IPS-18a (cell line): Measurements from ENCODE around the gene OPCML.

Experiments used
- H3K27ac ChIP-seq: one replicate; pipeline ENCODE4 v1.5.1; 2013; ENCODE audit warnings: low read length
- H3K27me3 ChIP-seq: one replicate; pipeline ENCODE4 v1.6.1; 2013; ENCODE audit warnings: mild to moderate bottlenecking, low read length; ENCODE audit not compliant: control insufficient read depth, insufficient read depth
- H3K36me3 ChIP-seq: one replicate; pipeline ENCODE4 v1.6.1; 2013; ENCODE audit warnings: low read depth, low read length; ENCODE audit not compliant: control insufficient read depth
- H3K4me1 ChIP-seq: one replicate; pipeline ENCODE4 v1.6.1; 2013; ENCODE audit warnings: low read depth, low read length; ENCODE audit not compliant: control insufficient read depth
- H3K4me3 ChIP-seq: one replicate; pipeline ENCODE4 v1.5.1; 2013; ENCODE audit warnings: low read length
- H3K9ac ChIP-seq: one replicate; pipeline ENCODE4 v1.6.1; 2013; ENCODE audit warnings: mild to moderate bottlenecking, low read length, moderate library complexity
- H3K9me3 ChIP-seq: one replicate; pipeline ENCODE4 v1.6.1; 2013; ENCODE audit warnings: low read depth, low read length; ENCODE audit not compliant: control insufficient read depth

Gene OPCML

DNA sequence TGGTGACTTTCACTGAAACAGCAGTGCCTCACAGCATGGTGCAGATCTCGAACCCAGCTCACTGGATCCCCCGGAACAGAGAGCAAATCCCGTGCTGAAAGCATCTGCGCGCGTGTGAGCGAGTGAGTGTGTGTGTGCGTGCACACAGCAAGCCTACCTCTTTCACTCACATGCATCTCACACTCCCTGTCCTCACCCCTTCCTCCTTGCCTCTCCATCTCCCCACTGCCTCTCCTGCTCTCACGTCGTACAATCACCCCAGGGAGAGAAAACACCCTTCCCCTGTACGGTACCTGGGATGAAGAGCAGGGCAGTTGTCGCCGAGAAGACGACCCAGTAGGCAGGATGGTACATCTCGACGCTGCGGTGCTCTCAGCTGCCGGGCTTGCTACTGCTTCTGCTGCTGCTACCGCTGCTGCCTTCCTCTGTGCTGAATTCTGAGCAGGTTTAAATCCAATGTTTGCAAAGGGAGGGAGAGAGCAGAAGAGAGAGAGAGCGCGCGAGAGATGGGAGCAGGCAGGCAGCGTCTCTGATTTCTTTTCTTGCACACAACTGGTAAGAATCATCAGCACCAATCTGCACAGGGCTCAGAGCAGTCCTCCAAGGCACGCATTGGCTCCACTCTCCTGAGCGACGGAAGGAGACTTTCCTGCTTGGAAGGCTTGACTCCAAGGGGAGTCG, at the start of gene OPCML:
Gene OPCML (minus strand): TSS at position 531 of the 681 bp plus-strand sequence.
- H3K36me3 ChIP-seq = no peaks in the 10 kb centered on the region

GRCh38 chr11:133581091-133581490, 48.8 kb upstream of the OPCML start:
- no peak overlapping the region for H3K27ac ChIP-seq
- H3K4me1 ChIP-seq = peaks cover 8% of the 10 kb centered on the region
- H3K27me3 ChIP-seq = no peaks in the 10 kb centered on the region
- H3K4me3 ChIP-seq = no peak overlapping the region
- no peaks in the 10 kb centered on the region for H3K9me3 ChIP-seq
- no peaks in the 10 kb centered on the region for H3K36me3 ChIP-seq
- H3K9ac ChIP-seq = no peak overlapping the region

More for the DNA sequence above, at the start of gene OPCML:
- Histone ChIP-seq H3K4me1 (peaks cover 44% of the 10 kb centered on the region), H3K27me3 (peaks cover 47% of the 10 kb centered on the region), H3K9ac (no peak within 1 kb of the TSS), H3K27ac (no peak within 1 kb of the TSS), H3K4me3 (peak within 1 kb of the TSS; percentile 55), H3K9me3 (no peaks in the 10 kb centered on the region)

GRCh38 chr11:133579165-133580031, 47.1 kb upstream of the OPCML start:
- Histone ChIP-seq H3K4me1 (peaks cover 8% of the 10 kb centered on the region), H3K27ac (no peak overlapping the region), H3K9ac (no peak overlapping the region)

GRCh38 chr11:133577403-133577802, 45.1 kb upstream of the OPCML start:
- Histone ChIP-seq H3K36me3 (no peaks in the 10 kb centered on the region), H3K27me3 (no peaks in the 10 kb centered on the region), H3K9me3 (no peaks in the 10 kb centered on the region), H3K4me3 (no peak overlapping the region), H3K9ac (no peak overlapping the region), H3K27ac (no peak overlapping the region), H3K4me1 (peaks cover 8% of the 10 kb centered on the region)

More at GRCh38 chr11:133579165-133580031, 47.1 kb upstream of the OPCML start:
- Histone ChIP-seq H3K36me3 (no peaks in the 10 kb centered on the region), H3K9me3 (no peaks in the 10 kb centered on the region), H3K4me3 (no peak overlapping the region), H3K27me3 (no peaks in the 10 kb centered on the region)

DNA sequence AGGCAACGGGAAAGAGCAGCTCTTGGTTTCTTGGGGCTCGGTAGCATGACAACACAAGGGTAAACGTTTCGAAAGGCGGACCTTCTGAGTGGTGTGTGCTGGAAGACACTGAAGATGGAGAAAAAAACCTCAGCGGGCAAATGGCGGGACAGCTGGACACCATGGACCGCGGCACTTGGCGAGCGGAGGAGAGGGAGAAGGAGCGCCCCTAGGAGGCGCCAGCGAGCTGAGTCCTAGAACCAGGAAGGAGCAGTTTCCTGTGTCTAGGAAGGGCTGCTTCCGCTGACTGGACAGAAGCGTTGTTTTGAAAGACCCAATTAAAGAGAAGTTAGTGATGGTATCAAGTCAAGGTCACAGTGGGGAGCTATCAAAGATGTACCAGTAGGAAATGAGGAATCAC, 44.0 kb upstream of the OPCML start:
- H3K36me3 ChIP-seq = no peaks in the 10 kb centered on the region
- no peaks in the 10 kb centered on the region for H3K9me3 ChIP-seq
- H3K9ac ChIP-seq = no peak overlapping the region
- no peak overlapping the region for H3K4me3 ChIP-seq
- H3K27ac ChIP-seq = no peak overlapping the region
- H3K27me3 ChIP-seq = no peaks in the 10 kb centered on the region
- peaks cover 8% of the 10 kb centered on the region for H3K4me1 ChIP-seq

DNA sequence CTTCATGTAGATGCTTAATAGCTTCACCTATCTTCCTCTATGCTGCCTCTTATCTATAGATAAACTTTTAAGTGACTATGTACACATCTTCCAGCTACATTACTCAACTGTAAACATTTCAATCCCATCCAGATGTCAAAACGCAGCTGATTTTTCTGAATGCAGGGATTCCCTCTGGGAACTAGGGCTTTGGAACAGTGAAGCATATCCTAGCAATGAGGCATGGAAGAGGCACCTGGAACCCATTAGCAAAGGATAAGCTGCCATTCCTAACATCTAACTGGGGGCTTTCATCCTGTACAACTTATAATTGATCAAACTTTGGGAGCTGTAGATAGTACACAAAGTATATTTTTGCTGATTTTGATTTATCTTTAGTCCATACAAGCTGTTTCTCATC, 40.8 kb upstream of the OPCML start:
- H3K9ac ChIP-seq = no peak overlapping the region
- H3K4me1 ChIP-seq = no peaks in the 10 kb centered on the region

DNA sequence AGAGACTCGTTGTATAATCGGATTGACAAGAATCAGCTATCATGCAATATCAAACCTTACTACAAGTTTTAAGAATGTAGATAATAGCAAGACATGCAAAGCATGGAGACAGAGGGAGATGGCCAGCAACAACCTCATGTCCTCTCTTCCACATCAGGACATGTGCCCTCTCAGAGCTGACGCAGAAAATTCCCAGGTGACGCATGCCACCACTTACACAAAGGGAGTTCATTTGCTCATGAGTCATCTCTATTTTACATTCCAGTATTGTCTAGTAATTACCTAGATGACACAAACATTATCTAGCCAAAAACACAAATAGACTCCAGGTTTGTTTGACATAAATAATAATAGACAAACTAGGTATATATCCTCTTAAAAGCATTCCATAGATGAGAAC, 38.1 kb upstream of the OPCML start:
- Histone ChIP-seq H3K27ac (no peak overlapping the region), H3K9me3 (no peaks in the 10 kb centered on the region), H3K27me3 (no peaks in the 10 kb centered on the region), H3K4me3 (no peak overlapping the region), H3K36me3 (no peaks in the 10 kb centered on the region), H3K9ac (no peak overlapping the region), H3K4me1 (no peaks in the 10 kb centered on the region)

More for the DNA sequence above, 40.8 kb upstream of the OPCML start:
- H3K4me3 ChIP-seq = no peak overlapping the region
- H3K27ac ChIP-seq = no peak overlapping the region
- H3K27me3 ChIP-seq = no peaks in the 10 kb centered on the region
- no peaks in the 10 kb centered on the region for H3K36me3 ChIP-seq
- H3K9me3 ChIP-seq = no peaks in the 10 kb centered on the region

- H3K4me1 ChIP-seq = no peaks in the 10 kb centered on the region
- no peaks in the 10 kb centered on the region for H3K36me3 ChIP-seq
- H3K9ac ChIP-seq = no peak overlapping the region
- H3K27ac ChIP-seq = no peak overlapping the region
- no peak overlapping the region for H3K4me3 ChIP-seq
- H3K9me3 ChIP-seq = no peaks in the 10 kb centered on the region
- H3K27me3 ChIP-seq = no peaks in the 10 kb centered on the region
Measured at GRCh38 chr11:133563505-133564025, 31.3 kb upstream of the OPCML start.

DNA sequence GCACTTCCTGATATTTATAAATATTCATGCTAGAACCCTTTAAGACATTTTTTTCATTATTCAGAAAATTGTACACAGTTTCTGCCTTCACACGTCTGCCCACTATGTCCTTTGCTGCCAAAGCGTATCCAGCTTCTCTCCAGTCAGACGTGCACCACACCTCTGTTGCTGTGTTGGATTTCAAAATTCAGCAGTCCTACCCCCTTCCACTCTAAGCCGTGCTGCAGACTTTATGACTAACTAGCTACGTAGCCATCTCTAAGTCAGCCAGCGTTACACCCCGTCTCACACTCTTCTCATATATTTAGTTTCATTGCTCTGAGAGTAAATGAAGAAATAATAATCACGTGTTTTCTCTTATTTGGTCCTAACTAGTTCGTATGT, 28.2 kb upstream of the OPCML start:
- Histone ChIP-seq H3K36me3 (no peaks in the 10 kb centered on the region), H3K27ac (no peak overlapping the region), H3K27me3 (no peaks in the 10 kb centered on the region), H3K9ac (no peak overlapping the region), H3K9me3 (no peaks in the 10 kb centered on the region), H3K4me3 (no peak overlapping the region), H3K4me1 (no peaks in the 10 kb centered on the region)

DNA sequence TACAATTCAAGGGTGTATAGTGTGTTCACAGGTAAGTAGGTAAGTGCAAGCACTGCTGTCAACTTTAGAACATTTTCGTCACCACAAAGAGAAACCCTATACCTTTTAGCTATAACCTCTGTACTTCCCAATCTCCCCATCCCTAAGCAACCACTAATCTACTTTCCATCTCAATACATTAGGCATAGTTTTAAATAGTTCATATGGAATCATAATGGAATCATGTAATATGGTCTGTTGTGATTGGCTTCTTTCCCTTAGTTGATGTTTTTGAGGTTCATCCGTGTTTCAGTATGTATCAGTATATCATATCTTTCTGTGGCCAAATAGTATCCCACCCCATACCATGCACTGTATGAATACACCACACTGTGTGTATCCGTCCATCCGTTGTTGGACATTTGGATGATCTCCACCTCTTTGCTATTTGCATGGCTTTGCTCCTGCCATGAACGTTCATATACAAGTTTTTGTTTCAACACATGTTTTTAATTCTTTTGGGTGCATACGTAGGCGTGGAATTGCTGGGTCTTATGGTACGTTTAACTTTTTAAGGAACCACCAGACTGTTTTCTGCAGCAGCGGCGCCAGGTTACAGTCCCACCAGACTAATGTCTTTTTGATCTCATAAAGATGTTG, 27.7 kb upstream of the OPCML start:
- Histone ChIP-seq H3K27ac (no peak overlapping the region), H3K27me3 (no peaks in the 10 kb centered on the region), H3K9me3 (no peaks in the 10 kb centered on the region), H3K9ac (no peak overlapping the region), H3K4me1 (no peaks in the 10 kb centered on the region), H3K36me3 (no peaks in the 10 kb centered on the region), H3K4me3 (no peak overlapping the region)

DNA sequence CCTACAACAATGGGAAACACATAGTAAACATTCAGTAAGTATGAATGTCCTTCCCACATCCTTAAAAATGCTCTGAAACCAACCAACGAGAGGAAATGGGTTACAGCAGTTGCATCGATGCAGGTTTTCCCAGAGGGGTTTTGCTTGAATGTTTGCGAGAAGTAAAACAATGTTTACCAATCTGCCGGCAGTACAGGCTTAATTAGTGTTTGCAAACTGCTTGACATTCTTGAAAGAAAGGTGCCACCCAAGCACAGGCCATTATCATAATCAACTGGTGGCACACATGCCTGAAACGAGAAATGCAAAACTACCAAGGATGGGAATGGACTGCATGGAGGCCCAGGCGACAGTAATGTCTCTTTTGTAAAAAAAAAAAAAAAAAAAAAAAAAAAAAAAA, 27.1 kb upstream of the OPCML start:
- no peak overlapping the region for H3K4me3 ChIP-seq
- no peaks in the 10 kb centered on the region for H3K36me3 ChIP-seq
- H3K27me3 ChIP-seq = no peaks in the 10 kb centered on the region
- no peaks in the 10 kb centered on the region for H3K4me1 ChIP-seq
- no peak overlapping the region for H3K27ac ChIP-seq
- H3K9ac ChIP-seq = no peak overlapping the region
- no peaks in the 10 kb centered on the region for H3K9me3 ChIP-seq
